Activated naive CD4-positive, alpha-beta T cell treated with Interleukin-2 at 50 U/mL for 16 hours (primary cell): Measurements from ENCODE around the gene RSBN1L.
A peak's percentile ranks its signal among the peaks of the same experiment; 100 is the strongest.

Source experiments
- DNase-seq: peaks from one replicate; pipeline ENCODE4 v3.0.0-alpha.2; 2020

RSBN1L gene

GRCh38 chr7:77811516-77812289, 115.4 kb downstream of the RSBN1L start:
- no peak for DNase-seq

GRCh38 chr7:77812290-77812685, 116.0 kb downstream of the RSBN1L start:
- DNase-seq, result no peak

- no peak for DNase-seq
These were observed 116.9 kb downstream of the RSBN1L start for GRCh38 chr7:77813180-77813579.

- no peak for DNase-seq
These were observed 122.8 kb downstream of the RSBN1L start for GRCh38 chr7:77819021-77819420.

- DNase-seq, result no peak
These were observed 124.7 kb downstream of the RSBN1L start for GRCh38 chr7:77820967-77821366.

GRCh38 chr7:77822269-77822668, 126.0 kb downstream of the RSBN1L start:
- DNase-seq, result no peak

GRCh38 chr7:77823787-77824186, 127.5 kb downstream of the RSBN1L start:
- no peak for DNase-seq

- no peak for DNase-seq
These were observed 128.4 kb downstream of the RSBN1L start for GRCh38 chr7:77824636-77825035.

GRCh38 chr7:77825131-77825530, 128.9 kb downstream of the RSBN1L start:
- no peak for DNase-seq

GRCh38 chr7:77826300-77826699, 130.0 kb downstream of the RSBN1L start:
- DNase-seq, result no peak

- DNase-seq, result no peak
These were observed 131.7 kb downstream of the RSBN1L start for GRCh38 chr7:77827999-77828398.

GRCh38 chr7:77830649-77831355, 134.5 kb downstream of the RSBN1L start:
- no peak for DNase-seq

- DNase-seq, result peak; percentile 60
These were observed 135.2 kb downstream of the RSBN1L start for GRCh38 chr7:77831481-77831880.

GRCh38 chr7:77831953-77832352, 135.7 kb downstream of the RSBN1L start:
- DNase-seq, result no peak
